Measurements from ENCODE around the gene SRF.

The SRF gene

GRCh38 chr6:43184268-43184985 lies 13.4 kb downstream of the SRF start:
- DNase-seq = no peak

GRCh38 chr6:43185391-43185985 lies 14.4 kb downstream of the SRF start:
- DNase-seq = no peak

- no peak for DNase-seq
Measured at GRCh38 chr6:43186019-43186418, 14.9 kb downstream of the SRF start.

- DNase-seq = no peak
Measured at GRCh38 chr6:43186706-43187105, 15.6 kb downstream of the SRF start.

- no peak for DNase-seq
Measured at GRCh38 chr6:43187821-43188220, 16.8 kb downstream of the SRF start.

GRCh38 chr6:43188426-43188825 lies 17.4 kb downstream of the SRF start:
- DNase-seq = no peak

GRCh38 chr6:43189776-43190304 lies 18.8 kb downstream of the SRF start:
- DNase-seq = no peak

GRCh38 chr6:43192911-43193310 lies 21.8 kb downstream of the SRF start:
- no peak for DNase-seq

GRCh38 chr6:43193929-43194328 lies 22.9 kb downstream of the SRF start:
- no peak for DNase-seq

GRCh38 chr6:43196337-43196736 lies 25.3 kb downstream of the SRF start:
- DNase-seq = no peak

- no peak for DNase-seq
Measured at GRCh38 chr6:43199912-43200311, 28.8 kb downstream of the SRF start.

GRCh38 chr6:43200541-43200940 lies 29.5 kb downstream of the SRF start:
- DNase-seq = no peak

GRCh38 chr6:43202451-43202850 lies 31.4 kb downstream of the SRF start:
- no peak for DNase-seq

GRCh38 chr6:43203029-43203717 lies 32.1 kb downstream of the SRF start:
- DNase-seq = no peak

GRCh38 chr6:43203718-43204095 lies 32.6 kb downstream of the SRF start:
- no peak for DNase-seq

- DNase-seq = no peak
Measured at GRCh38 chr6:43204271-43205105, 33.4 kb downstream of the SRF start.

GRCh38 chr6:43205849-43206248 lies 34.8 kb downstream of the SRF start:
- no peak for DNase-seq

- no peak for DNase-seq
Measured at GRCh38 chr6:43207286-43207685, 36.2 kb downstream of the SRF start.

- DNase-seq = no peak
Measured at GRCh38 chr6:43211955-43212354, 40.9 kb downstream of the SRF start.

- no peak for DNase-seq
Measured at GRCh38 chr6:43213431-43213830, 42.4 kb downstream of the SRF start.

- DNase-seq = no peak
Measured at GRCh38 chr6:43215066-43215465, 44.0 kb downstream of the SRF start.

- no peak for DNase-seq
Measured at GRCh38 chr6:43216200-43216599, 45.1 kb downstream of the SRF start.

- no peak for DNase-seq
Measured at GRCh38 chr6:43217351-43217750, 46.3 kb downstream of the SRF start.

All from retina (tissue), 1 donor.